ENCODE data around the gene LRRC27.
"Not testable (repeated sequence)": the region's sequence is repeated elsewhere in the genome, so short reads cannot be mapped to it uniquely, and the experiment has no call there.

LRRC27 gene

DNA sequence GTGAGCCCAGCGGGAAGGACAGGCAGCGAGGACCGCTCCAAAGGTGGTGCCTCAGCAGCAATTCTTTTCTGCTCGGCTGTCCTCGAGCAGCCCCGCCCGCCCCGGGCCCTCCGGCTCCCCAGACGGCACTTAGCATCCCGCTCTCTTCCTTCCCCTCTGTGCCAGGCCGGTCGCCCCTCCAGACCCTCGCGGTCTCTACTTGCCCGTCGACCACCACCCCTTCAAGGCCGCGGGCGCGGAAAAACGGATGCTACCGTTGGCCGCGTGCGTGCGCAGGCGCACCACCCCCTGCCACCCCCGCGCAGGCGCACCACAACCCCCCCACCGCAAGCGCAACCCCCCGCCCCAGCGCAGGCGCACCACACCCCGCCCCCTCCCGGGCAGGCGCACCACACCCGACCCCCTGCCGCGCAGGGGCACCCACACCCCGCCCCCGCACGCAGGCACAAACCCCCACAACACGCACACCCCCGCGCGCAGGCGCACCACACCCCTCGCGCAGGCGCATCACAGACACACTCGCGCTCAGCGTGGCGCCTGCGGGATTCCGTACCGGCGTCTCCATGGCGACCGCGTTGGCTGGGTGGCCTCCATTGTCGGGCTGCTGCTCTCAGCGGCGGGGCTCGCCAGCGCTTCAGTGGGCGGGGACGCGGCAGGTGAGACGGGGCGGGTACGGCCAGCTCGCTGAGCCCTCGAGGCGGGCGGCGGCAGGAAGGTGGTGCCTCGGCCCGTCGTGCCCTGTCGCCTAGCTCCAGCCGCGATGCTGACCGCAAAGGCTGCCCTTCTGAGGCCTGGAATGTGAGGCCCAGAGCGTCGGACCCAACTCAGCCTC, at the start of gene LRRC27:
Gene LRRC27, plus strand, starts transcription at position 593 of the 832 bp plus-strand sequence. CDS start 1,332 bp downstream, outside the sequence.
- peak; percentile 100 for DNase-seq

DNA sequence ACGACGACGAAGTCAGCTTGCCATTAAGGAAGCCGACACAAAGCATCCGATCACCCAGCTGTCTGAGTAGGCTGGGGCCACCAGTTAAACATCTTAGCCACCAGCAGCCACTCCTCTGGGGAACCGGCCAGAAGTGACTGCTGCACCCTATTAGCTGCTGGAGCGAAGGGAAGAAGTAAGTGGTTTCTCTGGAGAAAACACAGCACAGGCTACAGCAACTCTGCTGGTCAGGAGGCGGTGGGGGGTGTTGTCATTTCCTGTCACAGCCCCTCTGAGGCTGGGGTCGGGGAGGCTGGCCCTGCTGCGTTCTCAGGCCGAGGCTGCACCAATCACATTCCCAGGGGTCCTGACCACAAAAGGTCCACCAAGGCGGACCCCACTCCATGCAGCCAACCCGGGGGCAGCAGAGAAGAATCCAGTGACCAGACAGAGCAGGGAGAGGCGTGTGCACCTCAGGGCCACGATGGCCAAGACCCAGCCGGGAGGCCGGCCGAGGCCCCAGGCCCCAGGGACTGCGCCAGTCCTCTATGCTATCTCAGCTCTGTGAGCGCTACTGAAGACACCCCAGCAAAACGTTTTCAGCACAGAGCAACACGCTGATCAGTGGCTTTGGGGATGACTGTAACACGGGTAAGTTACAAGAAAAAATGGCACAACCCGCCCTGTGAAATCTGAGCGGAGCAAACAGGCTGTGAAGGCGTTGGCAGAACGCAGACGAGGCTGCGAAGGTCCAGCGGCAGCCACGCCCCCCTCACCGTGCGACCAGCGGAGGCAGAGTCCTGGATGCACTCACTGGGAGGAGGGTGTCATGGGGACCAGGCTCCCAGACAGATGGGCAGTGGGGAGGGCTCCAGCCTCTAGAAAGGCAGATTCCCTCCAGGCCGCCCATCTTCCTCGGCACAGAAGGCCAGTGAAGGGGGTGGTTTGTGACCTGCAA, 49.1 kb upstream of the LRRC27 start:
- DNase-seq = no peak

- DNase-seq = no peak
These were observed 48.2 kb upstream of the LRRC27 start for GRCh38 chr10:132283604-132284382.

GRCh38 chr10:132289439-132289838, 42.6 kb upstream of the LRRC27 start:
- DNase-seq = no peak

GRCh38 chr10:132290631-132291030, 41.4 kb upstream of the LRRC27 start:
- DNase-seq = peak; percentile 12

DNA sequence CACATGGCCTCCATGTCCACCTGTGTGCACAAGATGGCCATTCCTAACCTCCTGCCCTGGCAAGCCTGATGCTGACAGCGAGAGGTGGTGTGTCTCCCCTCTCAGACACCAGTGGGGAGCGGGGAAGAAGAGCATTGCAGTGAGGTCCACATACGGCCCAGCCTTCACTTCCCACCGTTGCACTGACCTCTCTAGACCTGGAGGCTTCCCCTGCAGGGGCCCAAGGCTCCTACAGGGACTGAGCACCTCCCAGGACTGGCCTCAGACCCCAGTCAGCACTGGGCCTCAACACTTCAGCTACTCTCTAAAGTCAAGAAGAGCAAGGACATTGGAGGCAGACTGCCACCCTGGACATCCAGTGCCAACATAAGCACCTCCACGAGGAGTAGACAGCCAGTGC, 40.2 kb upstream of the LRRC27 start:
- peak; percentile 14 for DNase-seq

DNA sequence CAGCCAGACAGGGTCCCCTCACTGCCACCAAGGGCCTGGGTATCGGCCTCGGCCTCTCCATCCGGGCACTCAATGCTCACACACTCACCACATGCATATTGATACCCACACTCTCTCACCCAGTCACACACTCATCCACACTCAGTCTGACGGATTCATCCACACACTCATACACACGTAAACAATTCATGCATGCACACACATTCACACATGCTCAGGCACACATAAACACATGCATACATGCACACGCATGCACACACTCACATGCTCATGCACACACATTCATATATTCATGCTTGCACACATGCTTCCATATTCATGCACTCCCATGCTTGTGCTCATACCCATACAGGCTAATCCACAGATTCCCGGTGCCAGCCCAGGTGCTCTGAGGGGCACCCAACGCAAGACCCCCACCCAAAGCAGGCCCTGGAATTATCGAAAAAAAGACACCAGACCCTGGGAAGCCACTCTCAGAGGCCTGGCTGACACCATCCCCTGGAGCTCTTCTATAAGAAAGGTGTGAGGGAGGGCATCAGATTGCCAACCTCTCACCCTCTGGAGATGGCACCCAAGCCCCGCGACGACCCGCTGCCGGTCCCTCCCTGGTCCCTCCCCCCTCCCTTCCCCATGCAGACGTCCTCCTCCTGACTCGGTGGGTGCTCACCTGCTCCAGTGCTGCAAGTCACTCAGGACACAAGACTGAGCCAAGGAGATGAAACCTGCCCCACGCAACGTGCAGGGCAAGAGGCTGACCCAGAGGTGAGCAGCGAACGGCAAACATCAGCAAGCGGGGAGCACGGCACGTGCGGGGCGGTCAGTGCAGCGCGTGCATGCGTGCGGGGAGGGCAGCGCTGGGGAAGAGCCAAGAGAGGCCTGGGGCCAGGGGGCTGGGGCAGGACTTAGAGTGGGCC, 39.4 kb upstream of the LRRC27 start:
- peak; percentile 13 for DNase-seq

DNA sequence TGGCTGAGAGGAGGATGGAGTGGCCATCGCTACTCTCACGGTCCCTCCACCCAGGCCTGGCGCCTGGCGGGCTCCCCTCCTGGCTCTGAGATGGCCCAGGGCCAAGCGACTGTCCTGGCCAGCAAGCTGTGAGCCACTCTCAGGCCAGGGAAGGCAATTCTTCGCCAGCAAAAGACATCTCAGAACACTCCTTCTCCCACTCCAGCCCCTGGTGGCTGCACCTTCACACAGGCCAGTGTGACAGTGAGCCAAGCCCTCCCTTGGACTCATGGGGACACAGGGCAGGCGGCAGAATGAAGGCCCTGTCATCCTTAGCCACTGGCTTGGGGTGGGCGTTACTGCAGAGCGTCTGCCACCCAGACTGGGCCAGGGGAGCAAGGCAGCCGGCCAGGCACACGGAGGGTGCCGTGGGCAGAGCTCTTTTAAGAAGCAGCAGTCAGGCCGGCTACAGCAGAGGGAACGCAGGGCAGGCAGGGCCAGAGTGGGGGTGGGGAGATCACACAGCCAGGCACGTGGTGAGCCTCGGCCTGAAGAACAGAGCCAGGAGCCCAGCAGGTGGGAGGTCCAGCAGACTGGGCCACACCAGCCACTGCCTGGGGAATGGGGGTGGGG, 38.7 kb upstream of the LRRC27 start:
- DNase-seq = no peak

- DNase-seq = no peak
These were observed 38.0 kb upstream of the LRRC27 start for GRCh38 chr10:132293813-132294520.

- no peak for DNase-seq
These were observed 37.3 kb upstream of the LRRC27 start for GRCh38 chr10:132294561-132295318.

GRCh38 chr10:132295481-132295880, 36.5 kb upstream of the LRRC27 start:
- DNase-seq = not testable (repeated sequence)

DNA sequence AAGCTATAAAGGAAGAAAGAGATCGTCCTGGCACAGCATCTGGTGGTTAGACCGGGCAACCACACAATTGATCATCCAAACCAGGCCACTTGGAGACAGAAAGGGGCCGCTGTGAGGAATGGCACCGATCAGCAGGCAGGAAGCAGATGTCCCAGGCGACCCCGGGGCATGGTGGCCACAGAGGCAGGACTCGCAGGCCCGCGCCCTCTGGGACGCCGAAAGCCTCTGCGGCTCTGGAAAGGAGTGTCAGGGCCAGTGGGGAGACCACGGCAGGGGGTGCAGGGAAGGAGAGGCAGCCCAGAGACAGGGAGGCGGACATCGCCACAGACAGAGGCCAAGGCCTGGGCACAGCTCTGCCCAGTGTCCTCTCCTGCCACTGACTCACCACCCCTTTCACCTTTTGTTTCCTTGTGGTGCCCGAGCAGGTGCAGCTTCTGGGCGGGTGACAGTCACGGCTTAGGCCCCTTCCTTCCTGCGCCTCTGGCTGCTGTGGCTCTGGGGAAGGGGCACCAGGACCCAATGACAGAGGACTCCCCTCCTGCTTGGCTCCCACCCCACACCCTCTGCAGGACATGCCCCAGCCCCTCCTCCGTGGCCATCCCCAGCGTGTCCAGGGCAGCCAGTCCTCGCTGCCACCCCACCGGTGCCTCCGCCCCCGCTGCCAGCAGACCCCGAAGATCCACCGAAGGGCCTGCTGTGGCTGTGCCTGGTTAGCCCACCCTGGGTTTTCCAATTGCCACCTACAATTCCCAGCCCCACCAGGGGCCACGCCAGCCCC, 35.1 kb upstream of the LRRC27 start:
- DNase-seq = no peak

- DNase-seq = no peak
These were observed 34.5 kb upstream of the LRRC27 start for GRCh38 chr10:132297526-132297925.

DNA sequence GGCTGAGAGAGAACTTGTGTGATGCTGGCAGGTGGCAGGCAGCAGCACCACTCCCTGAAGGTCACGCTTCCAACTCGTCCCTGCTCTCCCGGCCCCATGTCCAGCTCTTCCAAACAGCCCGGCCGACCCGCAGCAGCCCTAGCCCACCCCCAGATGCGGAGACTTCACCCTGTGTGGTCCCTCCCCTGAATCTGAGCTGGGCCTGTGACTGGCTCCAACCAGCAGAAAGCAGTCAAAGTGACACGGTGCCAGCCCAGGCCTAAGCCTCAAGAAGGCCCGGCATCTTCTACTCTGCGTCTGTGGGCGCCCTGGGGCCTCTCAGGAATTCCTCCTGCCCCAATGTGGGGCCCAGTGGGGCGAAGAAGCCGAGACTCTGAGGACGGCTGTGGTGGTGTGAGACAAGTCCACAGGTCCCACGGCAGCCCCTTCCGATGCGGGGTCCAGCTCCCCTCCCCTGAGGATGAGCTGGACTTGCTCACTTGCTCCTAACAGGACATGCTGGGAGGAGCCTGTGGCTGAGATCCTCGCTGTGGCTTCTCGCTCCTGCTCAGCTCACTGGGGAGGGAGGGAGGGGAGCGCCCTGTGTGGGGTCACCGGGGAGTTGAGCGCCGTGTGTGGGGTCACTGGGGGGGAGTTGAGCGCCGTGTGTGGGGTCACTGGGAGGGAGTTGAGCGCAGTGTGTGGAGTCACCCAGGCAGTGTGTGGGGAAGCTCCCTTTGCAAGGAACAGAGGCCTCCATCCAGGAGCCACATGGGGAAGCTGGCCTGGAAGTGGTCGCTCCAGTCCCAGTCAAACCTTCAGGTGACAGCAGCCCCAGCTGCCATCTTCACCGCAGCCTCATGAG, 33.7 kb upstream of the LRRC27 start:
- DNase-seq = no peak

DNA sequence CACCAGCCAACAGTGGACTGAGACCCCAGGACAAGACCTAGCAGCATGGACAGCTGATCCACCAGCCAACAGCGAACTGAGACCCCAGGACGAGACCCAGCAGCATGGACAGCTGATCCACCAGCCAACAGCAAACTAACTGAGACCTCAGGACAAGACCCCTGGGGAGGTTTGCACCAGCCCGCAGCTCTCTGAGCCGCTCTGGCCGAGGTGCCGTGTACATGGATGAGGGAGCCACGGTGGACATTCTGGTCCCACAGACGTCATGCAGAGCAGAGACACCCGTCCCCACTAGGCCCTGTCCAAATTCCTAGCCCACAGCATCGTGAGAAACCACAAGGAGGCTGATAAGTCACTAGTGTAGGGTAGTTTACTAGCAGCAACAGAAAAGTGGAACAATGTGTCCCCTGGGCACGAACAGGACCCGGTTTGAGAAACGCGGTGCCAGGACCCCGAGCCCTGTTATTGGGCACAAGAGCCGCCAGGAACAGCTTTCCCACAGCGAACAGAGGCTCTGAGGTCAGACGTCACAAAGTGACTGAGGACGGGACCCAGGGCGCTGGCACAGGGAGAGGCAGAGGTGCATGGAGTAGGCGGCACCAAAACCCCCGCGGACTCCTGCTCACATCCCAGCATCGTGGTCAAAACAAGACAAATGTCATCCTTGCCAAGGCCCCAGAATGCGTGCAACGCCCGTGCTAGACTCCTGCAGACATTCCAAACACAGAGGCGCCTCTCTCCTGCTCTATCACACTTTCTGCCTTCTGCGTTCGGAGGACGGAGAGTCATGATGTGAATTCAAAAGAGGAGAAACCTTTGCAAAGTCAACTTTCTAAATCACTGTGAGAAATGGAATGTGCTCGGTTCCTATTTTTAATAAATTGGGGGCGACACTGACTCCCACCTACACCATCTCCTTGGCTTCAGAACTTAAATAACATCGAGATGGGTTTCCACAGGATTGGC, 32.3 kb upstream of the LRRC27 start:
- DNase-seq = no peak

DNA sequence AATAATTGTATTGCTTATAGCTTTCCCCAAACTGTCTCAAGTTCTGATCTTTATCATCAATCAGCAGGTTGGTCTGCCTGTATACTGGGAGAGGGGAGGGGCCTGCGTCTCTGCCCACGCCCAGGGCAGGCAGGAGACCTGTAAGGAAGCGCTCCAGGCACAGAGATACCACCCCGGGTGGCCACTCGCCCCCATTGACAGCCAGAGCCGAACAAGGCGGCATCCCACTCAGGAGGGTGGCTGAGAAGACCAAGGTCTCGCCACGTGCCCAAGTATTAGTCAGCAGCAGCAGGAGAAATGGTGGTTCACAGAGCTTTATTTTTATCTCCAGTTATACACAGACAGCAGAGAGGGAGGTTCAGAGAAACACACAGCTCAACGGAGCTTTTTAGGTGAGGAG, 31.4 kb upstream of the LRRC27 start:
- no peak for DNase-seq

Measured in left hindlimb (tissue), 1 donor.